HepG2 (cell line): Measurements from ENCODE around the gene LRPPRC. TPM values are rescaled to one million over a fixed set of nuclear protein-coding genes. Genes with fewer than 3 reads are reported as not detected.

Experiments
- ETV6 ChIP-seq: sonication (generic); formaldehyde crosslinking; conservative IDR thresholded peaks from 2 replicates; pipeline ENCODE4 v1.4.0; 2020; ENCODE audit warnings: missing genetic modification reagents
- KAT8 ChIP-seq: IDR thresholded peaks from 2 replicates; pipeline ENCODE4 v1.6.1; 2016; ENCODE audit warnings: missing genetic modification reagents, missing compliant biosample characterization
- MYC ChIP-seq: sonication (generic); formaldehyde crosslinking; IDR thresholded peaks from 2 replicates; pipeline ENCODE4 v1.9.0; 2021; ENCODE audit warnings: missing genetic modification reagents, borderline replicate concordance
- POGZ ChIP-seq: sonication (generic); formaldehyde crosslinking; IDR thresholded peaks from 2 replicates; pipeline ENCODE4 v1.4.0; 2020; ENCODE audit warnings: mild to moderate bottlenecking, missing genetic modification reagents
- RBFOX2 ChIP-seq: fragments of 200-400 bp; formaldehyde crosslinking; IDR thresholded peaks from 2 replicates; pipeline ENCODE4 v1.6.1; 2017; ENCODE audit warnings: low read depth, mild to moderate bottlenecking, low read length
- RXRA ChIP-seq: sonication (generic); formaldehyde crosslinking; IDR thresholded peaks from 2 replicates; pipeline ENCODE4 v1.5.1; 2020; ENCODE audit warnings: missing genetic modification reagents
- SATB2 ChIP-seq: sonication (generic); formaldehyde crosslinking; IDR thresholded peaks from 2 replicates; pipeline ENCODE4 v1.5.0; 2020; ENCODE audit warnings: missing genetic modification reagents
- SP1 ChIP-seq, 2 experiments: fragments of 450-650 bp in 1 of 2; sonication (generic) in 1 of 2; formaldehyde crosslinking in 1 of 2; IDR thresholded peaks; 2 replicates each; pipeline versions ENCODE4 v1.4.0 to v1.6.1; 2016 to 2020; ENCODE audit warnings: missing genetic modification reagents in 1 of 2
- TGIF2 ChIP-seq: IDR thresholded peaks from 2 replicates; pipeline ENCODE4 v1.6.1; 2016; ENCODE audit warnings: control low read depth, missing compliant biosample characterization
- XRCC5 ChIP-seq: fragments of 200-400 bp; formaldehyde crosslinking; optimal IDR thresholded peaks from 2 replicates; pipeline ENCODE3; 2017; ENCODE audit warnings: mild to moderate bottlenecking, low read length
- ZFP82 ChIP-seq: sonication (generic); formaldehyde crosslinking; IDR thresholded peaks from 2 replicates; pipeline ENCODE4 v1.5.1; 2020; ENCODE audit warnings: mild to moderate bottlenecking, missing genetic modification reagents, borderline replicate concordance
- ZNF331 ChIP-seq: sonication (generic); formaldehyde crosslinking; IDR thresholded peaks from 2 replicates; pipeline ENCODE4 v1.4.0; 2020; ENCODE audit warnings: missing genetic modification reagents
- ZNF501 ChIP-seq: sonication (generic); formaldehyde crosslinking; IDR thresholded peaks from 2 replicates; pipeline ENCODE4 v1.5.1; 2020; ENCODE audit warnings: mild to moderate bottlenecking, moderate library complexity, missing genetic modification reagents
- ZNF510 ChIP-seq: sonication (generic); formaldehyde crosslinking; IDR thresholded peaks from 2 replicates; pipeline ENCODE4 v1.4.0; 2020; ENCODE audit warnings: low read depth, mild to moderate bottlenecking, missing genetic modification reagents
- ZNF883 ChIP-seq: sonication (generic); formaldehyde crosslinking; IDR thresholded peaks from 2 replicates; pipeline ENCODE4 v1.5.1; 2020; ENCODE audit warnings: mild to moderate bottlenecking, missing genetic modification reagents; ENCODE audit errors: not compliant biosample characterization
- polyA plus RNA-seq, 8 experiments: library from polyadenylated mRNA; depleted of rRNA in 3 of 8; stranded (reverse) in 7 of 8; unstranded in 1 of 8; fragments of >200 nt; fragmentation: Illumina TruSeq in 4 of 8; extraction: Trizol in 4 of 8; gene quantifications; 2 replicates each; pipeline versions ENCODE4 v1.2.1 to v1.2.3, GENCODE V29; 2011 to 2016; ENCODE audit warnings: low read depth in 4 of 8, missing spikeins in 1 of 8, mixed read lengths in 1 of 8; ENCODE audit not compliant: insufficient read depth in 1 of 8
- total RNA-seq, 5 experiments: library from RNA; depleted of rRNA; stranded (reverse); fragments of >200 nt; fragmentation: Illumina TruSeq; extraction: Trizol; gene quantifications; 2 replicates each; pipeline ENCODE4 v1.2.3, GENCODE V29; 2016; ENCODE audit warnings: low read depth in 1 of 5
- TF ChIP-seq, protein P1 (sequence below): sonication (generic); formaldehyde crosslinking; IDR thresholded peaks from 2 replicates; pipeline ENCODE4 v1.4.0; 2020; ENCODE audit warnings: missing genetic modification reagents
- TF ChIP-seq, protein P2 (sequence below): IDR thresholded peaks from 2 replicates; pipeline ENCODE4 v1.6.1; 2016; ENCODE audit warnings: mild to moderate bottlenecking, missing biosample characterization, missing genetic modification reagents
- TF ChIP-seq, protein P3 (sequence below): sonication (generic); formaldehyde crosslinking; IDR thresholded peaks from 2 replicates; pipeline ENCODE4 v1.4.0; 2020; ENCODE audit warnings: missing genetic modification reagents; ENCODE audit errors: not compliant biosample characterization
- TF ChIP-seq, protein P4 (sequence below): sonication (generic); formaldehyde crosslinking; IDR thresholded peaks from 2 replicates; pipeline ENCODE4 v1.4.0; 2020; ENCODE audit warnings: missing genetic modification reagents
- TF ChIP-seq, protein P5 (sequence below): sonication (generic); formaldehyde crosslinking; IDR thresholded peaks from 2 replicates; pipeline ENCODE4 v1.4.0; 2020; ENCODE audit warnings: mild to moderate bottlenecking, missing genetic modification reagents
- TF ChIP-seq, protein P6 (sequence below): sonication (generic); formaldehyde crosslinking; IDR thresholded peaks from 2 replicates; pipeline ENCODE4 v1.8.1; 2023; ENCODE audit warnings: mild to moderate bottlenecking, moderate library complexity, missing genetic modification reagents

The LRPPRC gene
- total and polyA plus RNA-seq, 2 of the 13 experiments (the other 11 are each of a cell fraction or from before 2014, with no cell fraction given) = 117 to 167 TPM

DNA sequence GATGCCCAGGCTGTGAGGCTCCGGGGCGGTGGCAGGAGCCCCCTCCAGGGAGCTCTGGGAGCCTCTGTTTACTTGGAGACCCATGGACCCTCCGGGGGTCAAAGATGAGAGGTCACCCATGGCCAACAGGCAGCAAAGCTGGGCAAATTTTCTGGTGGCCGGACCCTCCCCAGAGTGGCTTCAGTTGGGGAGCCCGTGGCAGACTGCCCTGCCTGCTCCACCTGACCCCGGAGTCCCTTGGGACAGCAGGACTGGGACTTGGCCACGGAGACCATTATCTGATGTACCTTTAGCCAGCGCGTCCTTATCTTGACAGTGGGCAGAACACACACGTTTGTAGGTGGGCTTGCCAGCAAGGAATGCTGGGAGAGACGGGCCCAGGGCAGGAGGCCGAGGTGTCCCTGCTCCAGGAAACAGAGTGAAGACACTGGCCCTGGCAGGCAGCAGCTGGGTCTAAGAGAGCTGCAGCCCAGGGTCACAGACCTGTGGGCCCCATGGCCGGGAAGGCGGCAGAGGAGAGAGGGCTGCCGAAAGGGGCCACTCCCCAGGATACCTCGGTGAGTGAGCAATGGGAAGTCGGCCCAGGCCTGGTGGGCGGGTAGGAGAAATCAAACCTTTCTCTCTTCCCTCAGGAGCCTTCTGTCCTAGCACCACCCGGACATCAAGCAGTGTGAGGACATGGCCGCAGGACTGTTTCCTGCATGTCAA, 157.1 kb downstream of the LRPPRC start, which contains the start of the genes ABCG5 and ABCG8 (continued):
- TF ChIP-seq ZNF883 (CRISPR knock-in tag) (peak; percentile 16), MYC (CRISPR knock-in tag) (peak; percentile 74; the same call in 1 of the 2 replicates), ZNF510 (CRISPR knock-in tag) (peak; percentile 41; the same call in 1 of the 2 replicates), SATB2 (CRISPR knock-in tag) (peak; percentile 64; the same call in 1 of the 2 replicates), POGZ (CRISPR knock-in tag) (no peak), KAT8 (CRISPR knock-in tag) (peak; percentile 92), XRCC5 (peak; percentile 85), SP1 (IDR thresholded peaks at IDR 0.05) (no peak), SP1 (CRISPR knock-in tag; IDR thresholded peaks at IDR 0.05) (peak; percentile 82), RXRA (CRISPR knock-in tag) (peak; percentile 36; the same call in 1 of the 2 replicates), ZFP82 (CRISPR knock-in tag) (no peak), RBFOX2 (peak; percentile 62), TGIF2 (CRISPR knock-in tag) (peak; percentile 51; the same call in 1 of the 2 replicates), ZNF501 (CRISPR knock-in tag) (peak; percentile 86), ZNF331 (CRISPR knock-in tag) (peak; percentile 30; the same call in 1 of the 2 replicates), ETV6 (CRISPR knock-in tag) (0 out of 2 replicates have a peak, but pooled peaks have one; percentile 14)
- TF ChIP-seq, protein P1, sequence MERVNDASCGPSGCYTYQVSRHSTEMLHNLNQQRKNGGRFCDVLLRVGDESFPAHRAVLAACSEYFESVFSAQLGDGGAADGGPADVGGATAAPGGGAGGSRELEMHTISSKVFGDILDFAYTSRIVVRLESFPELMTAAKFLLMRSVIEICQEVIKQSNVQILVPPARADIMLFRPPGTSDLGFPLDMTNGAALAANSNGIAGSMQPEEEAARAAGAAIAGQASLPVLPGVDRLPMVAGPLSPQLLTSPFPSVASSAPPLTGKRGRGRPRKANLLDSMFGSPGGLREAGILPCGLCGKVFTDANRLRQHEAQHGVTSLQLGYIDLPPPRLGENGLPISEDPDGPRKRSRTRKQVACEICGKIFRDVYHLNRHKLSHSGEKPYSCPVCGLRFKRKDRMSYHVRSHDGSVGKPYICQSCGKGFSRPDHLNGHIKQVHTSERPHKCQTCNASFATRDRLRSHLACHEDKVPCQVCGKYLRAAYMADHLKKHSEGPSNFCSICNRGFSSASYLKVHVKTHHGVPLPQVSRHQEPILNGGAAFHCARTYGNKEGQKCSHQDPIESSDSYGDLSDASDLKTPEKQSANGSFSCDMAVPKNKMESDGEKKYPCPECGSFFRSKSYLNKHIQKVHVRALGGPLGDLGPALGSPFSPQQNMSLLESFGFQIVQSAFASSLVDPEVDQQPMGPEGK (CRISPR knock-in tag) = peak; percentile 49
- TF ChIP-seq, protein P2, sequence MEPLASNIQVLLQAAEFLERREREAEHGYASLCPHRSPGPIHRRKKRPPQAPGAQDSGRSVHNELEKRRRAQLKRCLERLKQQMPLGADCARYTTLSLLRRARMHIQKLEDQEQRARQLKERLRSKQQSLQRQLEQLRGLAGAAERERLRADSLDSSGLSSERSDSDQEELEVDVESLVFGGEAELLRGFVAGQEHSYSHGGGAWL (CRISPR knock-in tag) = 0 out of 2 replicates have a peak, but pooled peaks have one; percentile 14
- TF ChIP-seq, protein P3, sequence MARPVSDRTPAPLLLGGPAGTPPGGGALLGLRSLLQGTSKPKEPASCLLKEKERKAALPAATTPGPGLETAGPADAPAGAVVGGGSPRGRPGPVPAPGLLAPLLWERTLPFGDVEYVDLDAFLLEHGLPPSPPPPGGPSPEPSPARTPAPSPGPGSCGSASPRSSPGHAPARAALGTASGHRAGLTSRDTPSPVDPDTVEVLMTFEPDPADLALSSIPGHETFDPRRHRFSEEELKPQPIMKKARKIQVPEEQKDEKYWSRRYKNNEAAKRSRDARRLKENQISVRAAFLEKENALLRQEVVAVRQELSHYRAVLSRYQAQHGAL (CRISPR knock-in tag) = peak; percentile 40
- TF ChIP-seq, protein P4, sequence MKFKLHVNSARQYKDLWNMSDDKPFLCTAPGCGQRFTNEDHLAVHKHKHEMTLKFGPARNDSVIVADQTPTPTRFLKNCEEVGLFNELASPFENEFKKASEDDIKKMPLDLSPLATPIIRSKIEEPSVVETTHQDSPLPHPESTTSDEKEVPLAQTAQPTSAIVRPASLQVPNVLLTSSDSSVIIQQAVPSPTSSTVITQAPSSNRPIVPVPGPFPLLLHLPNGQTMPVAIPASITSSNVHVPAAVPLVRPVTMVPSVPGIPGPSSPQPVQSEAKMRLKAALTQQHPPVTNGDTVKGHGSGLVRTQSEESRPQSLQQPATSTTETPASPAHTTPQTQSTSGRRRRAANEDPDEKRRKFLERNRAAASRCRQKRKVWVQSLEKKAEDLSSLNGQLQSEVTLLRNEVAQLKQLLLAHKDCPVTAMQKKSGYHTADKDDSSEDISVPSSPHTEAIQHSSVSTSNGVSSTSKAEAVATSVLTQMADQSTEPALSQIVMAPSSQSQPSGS = peak; percentile 71; the same call in 1 of the 2 replicates
- TF ChIP-seq, protein P5, sequence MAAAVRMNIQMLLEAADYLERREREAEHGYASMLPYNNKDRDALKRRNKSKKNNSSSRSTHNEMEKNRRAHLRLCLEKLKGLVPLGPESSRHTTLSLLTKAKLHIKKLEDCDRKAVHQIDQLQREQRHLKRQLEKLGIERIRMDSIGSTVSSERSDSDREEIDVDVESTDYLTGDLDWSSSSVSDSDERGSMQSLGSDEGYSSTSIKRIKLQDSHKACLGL (CRISPR knock-in tag) = peak; percentile 60
- TF ChIP-seq, protein P6, sequence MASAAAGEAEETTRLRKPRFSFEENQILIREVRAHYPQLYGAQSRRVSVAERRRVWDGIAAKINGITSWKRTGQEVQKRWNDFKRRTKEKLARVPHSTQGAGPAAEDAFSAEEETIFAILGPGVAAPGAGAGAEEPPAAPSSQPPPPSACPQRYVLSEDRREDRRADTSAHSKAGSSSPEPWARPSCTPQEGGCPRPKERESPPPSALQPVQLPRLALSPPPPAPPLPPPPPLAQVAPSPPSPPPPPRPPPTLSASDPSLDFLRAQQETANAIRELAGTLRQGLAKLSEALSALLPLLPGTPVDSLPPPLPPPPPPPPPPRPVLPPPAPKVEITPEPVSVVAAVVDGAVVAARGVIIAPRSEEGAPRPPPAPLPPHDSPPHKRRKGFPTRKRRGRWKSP (CRISPR knock-in tag) = peak; percentile 4; the same call in 1 of the 2 replicates
